ENCODE data around the gene UBE2D3. TPM values are rescaled to one million over a fixed set of nuclear protein-coding genes. Genes with fewer than 3 reads are reported as not detected.

Gene UBE2D3
- polyA plus RNA-seq, 1 experiment: 534 TPM

GRCh38 chr4:102772738-102773340, 54.5 kb downstream of the UBE2D3 start:
- no peaks in the 10 kb centered on the region for H3K9me3 ChIP-seq (ENCODE audit: control insufficient read depth, insufficient read depth, low read length)
- H3K27me3 ChIP-seq (ENCODE audit: control insufficient read depth, insufficient read depth, low read length): no peaks in the 10 kb centered on the region
- no peak overlapping the region for H3K27ac ChIP-seq (ENCODE audit: low read depth, low read length)
- TF ChIP-seq CTCF (IDR thresholded peaks at IDR 0.05; ENCODE audit: low read depth, low read length): no peak
- ChIA-PET POLR2A (no interaction called here), CTCF (interaction anchor here (0.7 kb wide), 1 partner anchor 367 kb away, joined by 5 read pairs; no protein-coding TSS in a partner anchor)
- DNase-seq (ENCODE audit: low read depth, low spot score): no peak
- H3K4me3 ChIP-seq (ENCODE audit: low read depth, low read length): no peak overlapping the region

- Histone ChIP-seq H3K4me3 (ENCODE audit: low read depth, low read length) (no peak overlapping the region), H3K27me3 (ENCODE audit: control insufficient read depth, insufficient read depth, low read length) (no peaks in the 10 kb centered on the region), H3K9me3 (ENCODE audit: control insufficient read depth, insufficient read depth, low read length) (no peaks in the 10 kb centered on the region; the same call in 1 of the 2 replicates), H3K27ac (ENCODE audit: low read depth, low read length) (no peak overlapping the region)
- DNase-seq (ENCODE audit: low read depth, low spot score): no peak
- TF ChIP-seq CTCF (IDR thresholded peaks at IDR 0.05; ENCODE audit: low read depth, low read length): no peak
- ChIA-PET POLR2A (no interaction called here), CTCF (no interaction called here)
Measured at GRCh38 chr4:102764901-102765300, 62.5 kb downstream of the UBE2D3 start.

- POLR2A ChIA-PET: interaction anchor here (1.2 to 1.8 kb wide), 2 partner anchors 65 to 76 kb away, joined by 3 to 17 read pairs; partner anchors contain the start of gene UBE2D3
- Histone ChIP-seq H3K27ac (ENCODE audit: low read depth, low read length) (no peak overlapping the region), H3K27me3 (ENCODE audit: control insufficient read depth, insufficient read depth, low read length) (no peaks in the 10 kb centered on the region), H3K4me3 (ENCODE audit: low read depth, low read length) (no peak overlapping the region), H3K9me3 (ENCODE audit: control insufficient read depth, insufficient read depth, low read length) (no peaks in the 10 kb centered on the region; the same call in 1 of the 2 replicates)
- DNase-seq (ENCODE audit: low read depth, low spot score): no peak
- TF ChIP-seq CTCF (IDR thresholded peaks at IDR 0.05; ENCODE audit: low read depth, low read length): no peak
- CTCF ChIA-PET: no interaction called here
Measured at GRCh38 chr4:102761906-102762305, 65.4 kb downstream of the UBE2D3 start.

DNA sequence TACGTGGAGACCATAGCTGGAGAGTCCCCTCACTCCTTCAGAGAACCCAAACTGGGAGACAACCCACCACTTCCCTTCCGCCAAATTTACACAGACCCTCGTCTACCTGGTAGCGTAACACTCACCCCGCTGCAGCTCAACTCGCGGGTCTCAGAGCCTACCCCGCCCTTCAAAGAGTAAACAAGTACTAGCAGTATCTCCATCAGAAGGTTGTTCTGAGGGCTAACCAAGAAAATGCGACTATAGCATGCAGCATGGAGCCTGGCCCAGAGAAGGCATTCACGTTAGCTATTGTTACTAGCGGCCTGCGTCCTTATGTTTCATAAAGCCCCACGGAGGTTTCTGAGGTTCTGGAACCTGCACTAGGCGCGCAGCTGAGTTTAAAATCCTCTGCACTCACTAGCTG, 66.1 kb downstream of the UBE2D3 start:
- ChIA-PET POLR2A (interaction anchor here (0.9 to 1.8 kb wide), 6 partner anchors 29 to 140 kb away, joined by 3 to 17 read pairs (median 6); partner anchors contain the start of gene UBE2D3), CTCF (interaction anchor here (0.6 to 1.4 kb wide), 3 partner anchors 36 to 321 kb away, joined by 3 to 6 read pairs (median 5); no protein-coding TSS in a partner anchor)
- Histone ChIP-seq H3K9me3 (ENCODE audit: control insufficient read depth, insufficient read depth, low read length) (no peaks in the 10 kb centered on the region; the same call in 1 of the 2 replicates), H3K27ac (ENCODE audit: low read depth, low read length) (peak overlapping the region; percentile 23), H3K4me3 (ENCODE audit: low read depth, low read length) (peak overlapping the region; percentile 92), H3K27me3 (ENCODE audit: control insufficient read depth, insufficient read depth, low read length) (no peaks in the 10 kb centered on the region)
- no peak for TF ChIP-seq CTCF (IDR thresholded peaks at IDR 0.05; ENCODE audit: low read depth, low read length)
- DNase-seq (ENCODE audit: low read depth, low spot score): no peak

- TF ChIP-seq CTCF (IDR thresholded peaks at IDR 0.05; ENCODE audit: low read depth, low read length): no peak
- Histone ChIP-seq H3K27me3 (ENCODE audit: control insufficient read depth, insufficient read depth, low read length) (no peaks in the 10 kb centered on the region), H3K9me3 (ENCODE audit: control insufficient read depth, insufficient read depth, low read length) (no peaks in the 10 kb centered on the region; the same call in 1 of the 2 replicates), H3K27ac (ENCODE audit: low read depth, low read length) (peak within 1 kb of the TSS; percentile 68), H3K4me3 (ENCODE audit: low read depth, low read length) (peak within 1 kb of the TSS; percentile 92)
- ChIA-PET CTCF (interaction anchor here (0.6 to 1.4 kb wide), 3 partner anchors 36 to 321 kb away, joined by 3 to 6 read pairs (median 5); no protein-coding TSS in a partner anchor), POLR2A (interaction anchor here (0.7 to 1.8 kb wide), 7 partner anchors 29 to 140 kb away, joined by 3 to 17 read pairs (median 5); partner anchors contain the start of gene UBE2D3)
- no peak for DNase-seq (ENCODE audit: low read depth, low spot score)
Measured at GRCh38 chr4:102760645-102761295, 66.6 kb downstream of the UBE2D3 start, which contains the start of gene MANBA. MANBA (minus strand) TSS chr4:102760968; CDS start chr4:102760894, 74 bp downstream.

Data from AG04450 (cell line).